SK-N-SH treated with all-trans-retinoic acid at 6 μM for 48 hours (cell line): ENCODE results near the gene STAC3.

Experiments
- ATAC-seq: fragments of 200-7000 bp; cut with Tn5 transposase; 3 replicates; pipeline ENCODE4 v1.9.1; 2020; ENCODE audit warnings: mild to moderate bottlenecking, moderate library complexity
- ARNTL ChIP-seq: fragments of 450-650 bp; formaldehyde crosslinking; IDR thresholded peaks from 2 replicates; pipeline ENCODE4 v1.5.0; 2020; ENCODE audit warnings: low read depth, mild to moderate bottlenecking, moderate library complexity, borderline replicate concordance
- BACH2 ChIP-seq: fragments of 250-450 bp; sonication (Bioruptor Pico); IDR thresholded peaks from 2 replicates; pipeline ENCODE4 v1.9.0; 2021; ENCODE audit warnings: mild to moderate bottlenecking, borderline replicate concordance
- CREB5 ChIP-seq: fragments of 250-450 bp; sonication (Bioruptor Pico); IDR thresholded peaks from 2 replicates; pipeline ENCODE4 v1.5.1; 2020; ENCODE audit warnings: low read depth, mild to moderate bottlenecking, moderate library complexity
- CSDC2 ChIP-seq: fragments of 250-450 bp; sonication (Bioruptor Pico); IDR thresholded peaks from 2 replicates; pipeline ENCODE4 v1.5.0; 2020; ENCODE audit warnings: mild to moderate bottlenecking, moderate library complexity
- CSRNP3 ChIP-seq: fragments of 250-450 bp; sonication (Bioruptor Pico); IDR thresholded peaks from 2 replicates; pipeline ENCODE4 v1.5.1; 2021; ENCODE audit warnings: mild to moderate bottlenecking, moderate library complexity
- GLIS3 ChIP-seq: fragments of 250-450 bp; sonication (Bioruptor Pico); IDR thresholded peaks from 2 replicates; pipeline ENCODE4 v1.5.0; 2020; ENCODE audit warnings: mild to moderate bottlenecking, moderate library complexity
- ISL1 ChIP-seq: fragments of 250-450 bp; sonication (Bioruptor Pico); IDR thresholded peaks from 2 replicates; pipeline ENCODE4 v2.1.2; 2022; ENCODE audit warnings: mild to moderate bottlenecking, moderate library complexity
- PATZ1 ChIP-seq: fragments of 250-450 bp; sonication (Bioruptor Pico); IDR thresholded peaks from 2 replicates; pipeline ENCODE4 v1.8.0; 2020; ENCODE audit warnings: mild to moderate bottlenecking, moderate library complexity, borderline replicate concordance
- POU6F1 ChIP-seq: fragments of 250-450 bp; sonication (Bioruptor Pico); IDR thresholded peaks from 2 replicates; pipeline ENCODE4 v1.8.0; 2021; ENCODE audit warnings: low read depth, mild to moderate bottlenecking, moderate library complexity, borderline replicate concordance
- PPARA ChIP-seq: fragments of 250-450 bp; sonication (Bioruptor Pico); IDR thresholded peaks from 2 replicates; pipeline ENCODE4 v1.5.0; 2020; ENCODE audit warnings: mild to moderate bottlenecking, borderline replicate concordance
- RARB ChIP-seq: fragments of 250-450 bp; sonication (Bioruptor Pico); IDR thresholded peaks from 2 replicates; pipeline ENCODE4 v1.8.0; 2021; ENCODE audit warnings: mild to moderate bottlenecking, moderate library complexity
- SNAI2 ChIP-seq: fragments of 250-450 bp; sonication (Bioruptor Pico); IDR thresholded peaks from 2 replicates; pipeline ENCODE4 v1.5.0; 2020; ENCODE audit warnings: mild to moderate bottlenecking, moderate library complexity
- TCF4 ChIP-seq: fragments of 250-450 bp; sonication (Bioruptor Pico); IDR thresholded peaks from 2 replicates; pipeline ENCODE4 v1.8.0; 2021; ENCODE audit warnings: mild to moderate bottlenecking, moderate library complexity, borderline replicate concordance
- TOX ChIP-seq: fragments of 250-450 bp; sonication (Bioruptor Pico); IDR thresholded peaks from 2 replicates; pipeline ENCODE4 v1.8.0; 2021; ENCODE audit warnings: mild to moderate bottlenecking, moderate library complexity, borderline replicate concordance
- TSHZ2 ChIP-seq: fragments of 250-450 bp; sonication (Bioruptor Pico); IDR thresholded peaks from 2 replicates; pipeline ENCODE4 v1.5.0; 2020; ENCODE audit warnings: mild to moderate bottlenecking, moderate library complexity
- ZC3H10 ChIP-seq: fragments of 250-450 bp; sonication (Bioruptor Pico); IDR thresholded peaks from 2 replicates; pipeline ENCODE4 v1.5.1; 2021; ENCODE audit warnings: mild to moderate bottlenecking, moderate library complexity
- ZFP3 ChIP-seq: fragments of 250-450 bp; sonication (Bioruptor Pico); IDR thresholded peaks from 2 replicates; pipeline ENCODE4 v1.5.0; 2020; ENCODE audit warnings: mild to moderate bottlenecking, moderate library complexity
- ZFP30 ChIP-seq: fragments of 450-650 bp; formaldehyde crosslinking; IDR thresholded peaks from 2 replicates; pipeline ENCODE4 v1.5.0; 2022; ENCODE audit warnings: mild to moderate bottlenecking, moderate library complexity
- ZNF70 ChIP-seq: fragments of 450-650 bp; formaldehyde crosslinking; IDR thresholded peaks from 2 replicates; pipeline ENCODE4 v1.5.0; 2020; ENCODE audit warnings: mild to moderate bottlenecking, moderate library complexity
- ZNF8 ChIP-seq: fragments of 450-650 bp; formaldehyde crosslinking; IDR thresholded peaks from 2 replicates; pipeline ENCODE4 v1.5.0; 2020; ENCODE audit warnings: mild to moderate bottlenecking, moderate library complexity

The STAC3 gene

GRCh38 chr12:57210461-57210860, 40.5 kb downstream of the STAC3 start:
- no peak for ATAC-seq
- TF ChIP-seq ZNF8 (CRISPR knock-in tag) (no peak), CREB5 (CRISPR knock-in tag) (no peak), GLIS3 (CRISPR knock-in tag) (no peak), TCF4 (CRISPR knock-in tag) (no peak), ZFP30 (CRISPR knock-in tag) (no peak), BACH2 (CRISPR knock-in tag) (no peak), PATZ1 (no peak), CSDC2 (CRISPR knock-in tag) (no peak)

- TF ChIP-seq CSRNP3 (CRISPR knock-in tag) (no peak), RARB (no peak), TSHZ2 (CRISPR knock-in tag) (no peak), POU6F1 (no peak), ISL1 (CRISPR knock-in tag) (no peak), ZFP30 (CRISPR knock-in tag) (no peak), PPARA (CRISPR knock-in tag) (no peak), SNAI2 (CRISPR knock-in tag) (no peak), ZC3H10 (no peak), CSDC2 (CRISPR knock-in tag) (no peak), TOX (CRISPR knock-in tag) (no peak), ARNTL (CRISPR knock-in tag) (no peak)
- ATAC-seq = no peak
Observed at GRCh38 chr12:57209916-57210315, 41.1 kb downstream of the STAC3 start.

- no peak for TF ChIP-seq GLIS3 (CRISPR knock-in tag)
- TF ChIP-seq SNAI2 (CRISPR knock-in tag) = no peak
- no peak for TF ChIP-seq CREB5 (CRISPR knock-in tag)
- no peak for TF ChIP-seq ZC3H10
- TF ChIP-seq ZNF70 (CRISPR knock-in tag) = no peak
- TF ChIP-seq TOX (CRISPR knock-in tag) = no peak
- TF ChIP-seq TSHZ2 (CRISPR knock-in tag) = no peak
- TF ChIP-seq TCF4 (CRISPR knock-in tag) = no peak
- TF ChIP-seq ZFP3 (CRISPR knock-in tag) = no peak
- no peak for ATAC-seq
Observed at GRCh38 chr12:57208631-57209282, 42.2 kb downstream of the STAC3 start.
